ENCODE measurements around the gene DDAH1. TPM values are rescaled to one million over a fixed set of nuclear protein-coding genes. Genes with fewer than 3 reads are reported as not detected.

Gene DDAH1
- total RNA-seq, 4 donors from 2014 or later: 12.9 to 28.9 (median 18.2) TPM

- intact Hi-C loops (cut with DNase I; ENCODE audit: low total_unique reads): no loop called here
- DNase-seq: no peak
- no peaks in the 10 kb centered on the region for H3K4me1 ChIP-seq
- no peaks in the 10 kb centered on the region for H3K9me3 ChIP-seq
- H3K4me3 ChIP-seq: no peak overlapping the region
- TF ChIP-seq POLR2A (IDR thresholded peaks at IDR 0.05): no peak
- TF ChIP-seq, protein P1, sequence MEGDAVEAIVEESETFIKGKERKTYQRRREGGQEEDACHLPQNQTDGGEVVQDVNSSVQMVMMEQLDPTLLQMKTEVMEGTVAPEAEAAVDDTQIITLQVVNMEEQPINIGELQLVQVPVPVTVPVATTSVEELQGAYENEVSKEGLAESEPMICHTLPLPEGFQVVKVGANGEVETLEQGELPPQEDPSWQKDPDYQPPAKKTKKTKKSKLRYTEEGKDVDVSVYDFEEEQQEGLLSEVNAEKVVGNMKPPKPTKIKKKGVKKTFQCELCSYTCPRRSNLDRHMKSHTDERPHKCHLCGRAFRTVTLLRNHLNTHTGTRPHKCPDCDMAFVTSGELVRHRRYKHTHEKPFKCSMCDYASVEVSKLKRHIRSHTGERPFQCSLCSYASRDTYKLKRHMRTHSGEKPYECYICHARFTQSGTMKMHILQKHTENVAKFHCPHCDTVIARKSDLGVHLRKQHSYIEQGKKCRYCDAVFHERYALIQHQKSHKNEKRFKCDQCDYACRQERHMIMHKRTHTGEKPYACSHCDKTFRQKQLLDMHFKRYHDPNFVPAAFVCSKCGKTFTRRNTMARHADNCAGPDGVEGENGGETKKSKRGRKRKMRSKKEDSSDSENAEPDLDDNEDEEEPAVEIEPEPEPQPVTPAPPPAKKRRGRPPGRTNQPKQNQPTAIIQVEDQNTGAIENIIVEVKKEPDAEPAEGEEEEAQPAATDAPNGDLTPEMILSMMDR (IDR thresholded peaks at IDR 0.05): no peak
- H3K27ac ChIP-seq: no peak overlapping the region
- no peaks in the 10 kb centered on the region for H3K27me3 ChIP-seq
- no peaks in the 10 kb centered on the region for H3K36me3 ChIP-seq
These were observed 12.0 kb downstream of the DDAH1 start for GRCh38 chr1:85452948-85453347.

DNA sequence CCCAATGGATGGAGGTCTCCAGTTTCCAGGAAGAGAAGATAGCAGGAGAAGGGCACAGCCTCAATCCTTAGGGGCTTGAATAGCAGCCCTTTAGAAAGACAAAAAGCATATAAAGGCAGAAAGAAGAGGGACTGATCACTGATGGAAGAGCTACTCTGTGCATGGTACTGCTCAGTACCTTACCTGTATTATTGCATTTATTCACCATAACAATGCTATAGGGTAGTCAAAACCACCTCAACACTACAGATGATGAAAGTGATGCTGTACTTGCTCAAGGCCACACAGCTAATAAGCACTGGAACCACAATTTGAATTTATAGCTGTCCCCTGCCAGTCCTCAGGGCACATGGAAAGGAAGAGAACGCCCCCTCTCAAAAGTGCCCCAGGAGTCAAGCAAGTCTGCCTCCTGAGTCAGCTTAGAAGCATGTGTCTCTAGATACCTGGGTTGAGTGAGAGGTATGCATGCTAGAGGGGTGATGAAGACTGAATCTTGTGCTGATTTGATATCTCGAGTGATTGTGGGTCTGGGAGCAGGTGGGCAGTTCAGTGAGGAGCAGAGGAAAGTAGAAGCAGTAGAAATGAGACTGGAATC is 13.6 kb downstream of the DDAH1 start:
- H3K36me3 ChIP-seq: no peaks in the 10 kb centered on the region
- H3K27ac ChIP-seq: no peak overlapping the region
- TF ChIP-seq POLR2A (IDR thresholded peaks at IDR 0.05): no peak
- TF ChIP-seq, protein P1 (IDR thresholded peaks at IDR 0.05): no peak
- no peak for DNase-seq
- H3K27me3 ChIP-seq: no peaks in the 10 kb centered on the region
- no peaks in the 10 kb centered on the region for H3K9me3 ChIP-seq
- no peaks in the 10 kb centered on the region for H3K4me1 ChIP-seq
- no peak overlapping the region for H3K4me3 ChIP-seq
- intact Hi-C loops (cut with DNase I; ENCODE audit: low total_unique reads): no loop called here

GRCh38 chr1:85450832-85451231 is 14.1 kb downstream of the DDAH1 start:
- H3K36me3 ChIP-seq: no peaks in the 10 kb centered on the region
- TF ChIP-seq, protein P1 (IDR thresholded peaks at IDR 0.05): no peak
- no peak for TF ChIP-seq POLR2A (IDR thresholded peaks at IDR 0.05)
- H3K4me3 ChIP-seq: no peak overlapping the region
- H3K27me3 ChIP-seq: no peaks in the 10 kb centered on the region
- no peaks in the 10 kb centered on the region for H3K4me1 ChIP-seq
- DNase-seq: no peak
- intact Hi-C loops (cut with DNase I; ENCODE audit: low total_unique reads): no loop called here
- no peak overlapping the region for H3K27ac ChIP-seq
- H3K9me3 ChIP-seq: no peaks in the 10 kb centered on the region

DNA sequence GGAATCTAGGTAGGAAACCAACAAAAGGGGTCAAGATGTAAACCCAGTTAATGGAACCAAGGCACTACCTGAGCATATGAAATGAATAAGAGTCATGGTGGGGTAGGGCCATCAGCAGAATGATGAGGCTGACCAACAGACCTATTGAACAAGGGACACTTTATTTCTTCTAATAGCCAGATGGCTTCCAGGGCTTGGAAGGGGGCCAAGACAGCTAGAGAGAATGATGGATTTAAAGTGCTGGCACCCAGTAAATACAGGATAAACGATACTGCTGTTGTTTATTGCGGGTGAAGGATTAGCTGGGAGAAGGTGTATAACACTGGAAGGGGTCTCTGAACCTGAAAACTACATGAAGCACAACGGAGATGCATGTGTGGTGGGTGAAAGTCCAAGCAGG is 15.6 kb downstream of the DDAH1 start:
- Histone ChIP-seq H3K4me1 (no peaks in the 10 kb centered on the region), H3K36me3 (no peaks in the 10 kb centered on the region), H3K9me3 (no peaks in the 10 kb centered on the region), H3K27me3 (no peaks in the 10 kb centered on the region), H3K27ac (no peak overlapping the region), H3K4me3 (no peak overlapping the region)
- no peak for TF ChIP-seq POLR2A (IDR thresholded peaks at IDR 0.05)
- TF ChIP-seq, protein P1 (IDR thresholded peaks at IDR 0.05): no peak
- intact Hi-C loops (cut with DNase I; ENCODE audit: low total_unique reads): no loop called here
- DNase-seq: no peak

DNA sequence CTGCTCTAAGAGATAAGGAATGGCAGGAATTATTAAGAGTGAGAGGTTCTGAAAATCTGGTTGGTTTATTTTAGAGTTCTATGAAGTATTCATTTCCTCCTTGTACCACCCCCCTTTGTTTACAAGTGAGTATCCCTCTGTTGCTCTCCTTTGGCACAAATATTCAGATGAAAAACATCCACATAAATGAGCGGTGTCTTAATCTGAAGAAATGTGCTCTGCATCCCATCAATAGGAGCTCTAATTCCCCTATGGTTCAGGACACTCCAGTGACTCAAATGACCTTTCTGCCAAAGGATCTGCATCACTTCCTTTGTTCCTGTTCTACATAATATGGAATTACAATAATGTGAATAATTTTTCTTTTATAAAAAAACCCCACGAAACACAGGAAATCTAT is 16.6 kb downstream of the DDAH1 start:
- Histone ChIP-seq H3K4me3 (no peak overlapping the region), H3K27me3 (no peaks in the 10 kb centered on the region), H3K36me3 (no peaks in the 10 kb centered on the region), H3K9me3 (no peaks in the 10 kb centered on the region), H3K27ac (no peak overlapping the region), H3K4me1 (no peaks in the 10 kb centered on the region)
- DNase-seq: no peak
- intact Hi-C loops (cut with DNase I; ENCODE audit: low total_unique reads): no loop called here
- no peak for TF ChIP-seq POLR2A (IDR thresholded peaks at IDR 0.05)

All from uterus (tissue), 4 donors.